ENCODE results near the gene IGFBP1. TPM values are rescaled to one million over a fixed set of nuclear protein-coding genes. Genes with fewer than 3 reads are reported as not detected.

Gene IGFBP1
- polyA plus RNA-seq, 1 donor from 2014 or later: not detected

DNA sequence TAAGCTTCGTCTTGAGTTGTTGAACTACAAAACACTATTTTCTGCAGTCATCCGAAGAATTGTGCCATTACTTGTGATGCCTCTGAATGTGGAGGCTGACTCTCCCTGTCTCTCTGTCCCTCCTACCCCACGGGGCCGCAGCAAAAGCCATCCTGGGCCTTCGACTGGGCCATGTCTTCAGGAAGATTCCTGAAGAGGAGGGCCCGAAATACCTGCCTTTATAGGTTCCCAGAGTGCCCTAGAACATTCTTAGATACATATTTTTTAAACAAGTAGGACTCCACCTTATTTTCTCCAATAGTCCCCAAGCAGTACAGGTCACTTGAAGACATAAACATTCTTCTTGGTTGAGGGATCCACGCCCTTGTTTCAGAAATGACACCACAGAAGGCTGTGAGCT, 24.7 kb downstream of the IGFBP1 start:
- no peaks in the 10 kb centered on the region for H3K9me2 ChIP-seq (ENCODE audit: insufficient read depth, low read length)
- no peak overlapping the region for H3K4me2 ChIP-seq (ENCODE audit: low read length)
- no peaks in the 10 kb centered on the region for H3K79me2 ChIP-seq (replicated peaks; ENCODE audit: insufficient read depth, low read length)
- H3K9me3 ChIP-seq (ENCODE audit: low read length): no peaks in the 10 kb centered on the region
- no peaks in the 10 kb centered on the region for H4K20me1 ChIP-seq (ENCODE audit: insufficient read depth)
- H3K4me3 ChIP-seq (ENCODE audit: low read length): no peak overlapping the region
- TF ChIP-seq POLR2AphosphoS5 (IDR thresholded peaks at IDR 0.05) (no peak), TAF1 (IDR thresholded peaks at IDR 0.05; ENCODE audit: low read depth) (no peak)
- no peak overlapping the region for H3K27ac ChIP-seq (ENCODE audit: low read length)
- no peaks in the 10 kb centered on the region for H3K27me3 ChIP-seq (ENCODE audit: insufficient read depth, low read depth, low read length)
- no peak overlapping the region for H2AFZ ChIP-seq (ENCODE audit: low read depth, low read length)
- no peaks in the 10 kb centered on the region for H3F3A ChIP-seq (ENCODE audit: insufficient read depth, low read length, poor library complexity, severe bottlenecking)
- H3K9ac ChIP-seq (ENCODE audit: low read length): no peak overlapping the region
- H3K36me3 ChIP-seq (ENCODE audit: insufficient read depth, low read length): no peaks in the 10 kb centered on the region

GRCh38 chr7:45914911-45915310, 26.6 kb downstream of the IGFBP1 start:
- Histone ChIP-seq H3F3A (ENCODE audit: insufficient read depth, low read length, poor library complexity, severe bottlenecking) (no peaks in the 10 kb centered on the region), H3K9me2 (ENCODE audit: insufficient read depth, low read length) (no peaks in the 10 kb centered on the region), H3K36me3 (ENCODE audit: insufficient read depth, low read length) (no peaks in the 10 kb centered on the region), H4K20me1 (ENCODE audit: insufficient read depth) (no peaks in the 10 kb centered on the region), H3K9me3 (ENCODE audit: low read length) (no peaks in the 10 kb centered on the region), H3K79me2 (replicated peaks; ENCODE audit: insufficient read depth, low read length) (no peaks in the 10 kb centered on the region), H3K4me3 (ENCODE audit: low read length) (no peak overlapping the region), H3K27me3 (ENCODE audit: insufficient read depth, low read depth, low read length) (peaks cover 16% of the 10 kb centered on the region), H3K9ac (ENCODE audit: low read length) (no peak overlapping the region), H2AFZ (ENCODE audit: low read depth, low read length) (no peak overlapping the region), H3K4me2 (ENCODE audit: low read length) (no peak overlapping the region), H3K27ac (ENCODE audit: low read length) (no peak overlapping the region)
- TF ChIP-seq SMC3 (conservative IDR thresholded peaks at IDR 0.05; ENCODE audit: poor library complexity) (no peak), EZH2 (IDR thresholded peaks at IDR 0.05; ENCODE audit: borderline replicate concordance, insufficient read depth, low read length, poor library complexity, severe bottlenecking) (no peak), TAF1 (IDR thresholded peaks at IDR 0.05; ENCODE audit: low read depth) (no peak), REST (IDR thresholded peaks at IDR 0.05; ENCODE audit: borderline replicate concordance) (no peak), MXI1 (conservative IDR thresholded peaks at IDR 0.05; ENCODE audit: poor library complexity, severe bottlenecking) (no peak), POLR2AphosphoS5 (IDR thresholded peaks at IDR 0.05) (no peak), CTCF (IDR thresholded peaks at IDR 0.05; ENCODE audit: poor library complexity, severe bottlenecking) (no peak), RAD21 (conservative IDR thresholded peaks at IDR 0.05) (no peak)

GRCh38 chr7:45915606-45916005, 27.3 kb downstream of the IGFBP1 start:
- H3K9ac ChIP-seq (ENCODE audit: low read length): no peak overlapping the region
- H3K27me3 ChIP-seq (ENCODE audit: insufficient read depth, low read depth, low read length): peaks cover 22% of the 10 kb centered on the region
- no peak overlapping the region for H3K4me2 ChIP-seq (ENCODE audit: low read length)
- H3K9me3 ChIP-seq (ENCODE audit: low read length): no peaks in the 10 kb centered on the region
- H3K4me3 ChIP-seq (ENCODE audit: low read length): no peak overlapping the region
- H3K9me2 ChIP-seq (ENCODE audit: insufficient read depth, low read length): no peaks in the 10 kb centered on the region
- TF ChIP-seq TAF1 (IDR thresholded peaks at IDR 0.05; ENCODE audit: low read depth) (no peak), RAD21 (conservative IDR thresholded peaks at IDR 0.05) (no peak), POLR2AphosphoS5 (IDR thresholded peaks at IDR 0.05) (no peak), REST (IDR thresholded peaks at IDR 0.05; ENCODE audit: borderline replicate concordance) (no peak), EZH2 (IDR thresholded peaks at IDR 0.05; ENCODE audit: borderline replicate concordance, insufficient read depth, low read length, poor library complexity, severe bottlenecking) (no peak), MXI1 (conservative IDR thresholded peaks at IDR 0.05; ENCODE audit: poor library complexity, severe bottlenecking) (no peak), SMC3 (conservative IDR thresholded peaks at IDR 0.05; ENCODE audit: poor library complexity) (no peak), EP300 (conservative IDR thresholded peaks at IDR 0.05; ENCODE audit: poor library complexity, severe bottlenecking) (no peak), CTCF (IDR thresholded peaks at IDR 0.05; ENCODE audit: poor library complexity, severe bottlenecking) (no peak)
- no peak overlapping the region for H3K27ac ChIP-seq (ENCODE audit: low read length)
- H3K79me2 ChIP-seq (replicated peaks; ENCODE audit: insufficient read depth, low read length): no peaks in the 10 kb centered on the region
- no peaks in the 10 kb centered on the region for H3F3A ChIP-seq (ENCODE audit: insufficient read depth, low read length, poor library complexity, severe bottlenecking)
- no peak overlapping the region for H2AFZ ChIP-seq (ENCODE audit: low read depth, low read length)
- no peaks in the 10 kb centered on the region for H4K20me1 ChIP-seq (ENCODE audit: insufficient read depth)
- H3K36me3 ChIP-seq (ENCODE audit: insufficient read depth, low read length): no peaks in the 10 kb centered on the region

Data from neural cell (in vitro differentiated cells).